Erythroblast (primary cell): Measurements from ENCODE around the gene SSBP4.
A peak's percentile ranks its signal among the peaks of the same experiment; 100 is the strongest.

Experiments used
- DNase-seq, 2 experiments: peaks; one replicate each; lab custom pipeline; 2025; lab: John Stamatoyannopoulos, UW
- GATA1 ChIP-seq: IDR thresholded peaks from 2 replicates; pipeline ENCODE4 v1.6.1; 2011; ENCODE audit warnings: low read depth, mild to moderate bottlenecking, control low read depth, low read length, moderate library complexity
- POLR2A ChIP-seq: IDR thresholded peaks from 2 replicates; pipeline ENCODE4 v1.6.1; 2011; ENCODE audit warnings: mild to moderate bottlenecking, low read length

Gene SSBP4

DNA sequence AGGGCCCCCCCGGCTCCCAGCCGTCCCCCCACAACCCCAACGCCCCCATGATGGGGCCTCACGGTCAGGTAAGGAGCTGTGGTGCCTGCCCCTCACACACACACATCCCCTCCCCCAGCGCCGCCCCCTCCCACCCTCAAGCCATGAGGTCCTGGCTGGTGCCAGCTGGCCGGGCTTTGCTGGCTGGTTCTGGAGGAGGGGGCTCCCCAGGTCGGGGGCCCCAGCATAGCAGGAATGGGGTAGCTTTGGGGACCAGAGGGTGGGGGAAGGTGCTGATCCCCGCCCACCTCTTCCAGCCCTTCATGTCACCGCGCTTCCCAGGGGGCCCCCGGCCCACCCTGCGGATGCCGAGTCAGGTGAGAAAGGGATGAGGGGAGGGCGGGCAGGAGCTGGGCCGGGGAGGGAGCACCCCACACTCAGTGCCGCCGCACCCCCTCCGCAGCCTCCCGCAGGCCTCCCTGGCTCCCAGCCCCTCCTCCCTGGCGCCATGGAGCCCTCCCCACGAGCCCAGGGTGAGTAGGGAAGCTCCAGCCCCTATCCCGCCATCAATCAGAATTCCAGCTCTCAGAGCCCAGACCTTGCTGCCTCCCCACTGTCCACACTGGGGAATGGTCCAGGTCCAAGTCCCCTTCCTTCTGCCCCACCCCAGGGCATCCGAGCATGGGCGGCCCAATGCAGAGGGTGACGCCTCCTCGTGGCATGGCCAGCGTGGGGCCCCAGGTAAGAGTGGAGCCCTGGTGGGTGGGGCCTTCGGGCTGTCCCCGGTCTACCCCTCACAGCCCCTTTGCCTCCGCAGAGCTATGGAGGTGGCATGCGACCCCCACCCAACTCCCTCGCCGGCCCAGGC is 12.4 kb downstream of the SSBP4 start:
- TF ChIP-seq GATA1 (no peak), POLR2A (no peak)
- no peak for DNase-seq

DNA sequence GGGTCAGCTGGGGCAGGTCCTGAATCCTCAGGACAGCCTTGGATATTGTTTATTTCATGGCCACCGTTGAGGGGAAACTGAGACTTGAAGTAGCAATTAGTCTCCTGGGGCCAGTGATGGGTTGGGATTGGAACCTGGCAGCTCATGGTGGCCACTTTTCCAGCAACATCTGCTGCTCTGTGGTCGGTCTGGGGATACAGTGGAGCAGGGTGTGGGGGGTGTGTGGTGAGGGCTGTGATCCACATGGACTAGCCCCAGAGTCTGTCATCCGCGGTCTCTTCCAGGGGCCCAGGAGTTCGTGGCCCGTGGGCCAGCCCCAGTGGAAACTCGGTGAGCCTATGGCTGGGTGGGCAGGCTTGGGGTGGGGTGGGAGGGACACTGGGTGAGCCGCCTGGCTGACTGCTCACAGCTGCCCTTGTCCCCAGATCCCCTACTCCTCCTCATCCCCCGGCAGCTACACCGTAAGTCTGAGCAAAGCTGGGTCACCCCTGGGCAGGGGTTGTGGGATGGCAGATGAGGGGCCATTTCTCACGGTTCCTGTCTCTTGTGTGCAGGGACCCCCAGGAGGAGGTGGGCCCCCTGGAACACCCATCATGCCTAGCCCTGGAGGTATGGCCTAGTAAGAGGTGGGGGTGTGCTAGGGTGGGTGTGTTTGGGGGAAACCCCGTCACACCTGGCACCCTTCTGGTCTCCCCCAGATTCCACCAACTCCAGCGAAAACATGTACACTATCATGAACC is 13.2 kb downstream of the SSBP4 start:
- TF ChIP-seq POLR2A (no peak), GATA1 (no peak)

DNA sequence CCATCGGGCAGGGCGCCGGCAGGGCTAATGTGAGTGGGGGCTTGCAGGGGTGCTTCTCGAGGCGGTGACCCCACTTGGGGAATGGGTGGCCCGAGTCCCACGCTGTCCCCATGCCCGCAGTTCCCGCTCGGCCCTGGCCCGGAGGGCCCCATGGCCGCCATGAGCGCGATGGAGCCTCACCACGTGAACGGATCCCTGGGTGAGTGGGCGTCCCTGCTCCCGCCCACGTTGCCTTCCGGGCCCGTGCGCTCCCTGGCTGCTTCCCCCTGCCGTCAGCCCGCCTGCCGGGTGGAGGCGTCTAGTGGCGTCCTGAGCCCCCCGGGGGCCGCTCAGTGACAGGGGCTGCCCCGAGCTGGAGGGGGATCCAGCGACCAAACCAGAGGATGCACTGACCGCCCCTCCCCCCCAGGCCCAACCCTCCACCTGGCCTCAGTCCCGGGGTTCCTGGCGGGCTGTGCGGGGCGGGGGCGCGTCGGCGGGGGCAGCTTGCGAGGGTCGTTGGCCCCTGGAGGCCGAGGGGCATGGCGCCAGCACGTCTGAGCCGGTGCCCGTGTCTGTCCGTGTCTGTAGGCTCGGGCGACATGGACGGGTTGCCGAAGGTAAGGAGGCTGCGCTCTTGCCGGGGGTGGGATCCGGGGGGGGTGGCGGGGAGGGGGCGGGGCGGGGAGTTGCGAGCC is 14.0 kb downstream of the SSBP4 start:
- no peak for TF ChIP-seq GATA1
- TF ChIP-seq POLR2A, result no peak
- DNase-seq, result no peak

More for the DNA sequence above, 13.2 kb downstream of the SSBP4 start:
- no peak for DNase-seq

DNA sequence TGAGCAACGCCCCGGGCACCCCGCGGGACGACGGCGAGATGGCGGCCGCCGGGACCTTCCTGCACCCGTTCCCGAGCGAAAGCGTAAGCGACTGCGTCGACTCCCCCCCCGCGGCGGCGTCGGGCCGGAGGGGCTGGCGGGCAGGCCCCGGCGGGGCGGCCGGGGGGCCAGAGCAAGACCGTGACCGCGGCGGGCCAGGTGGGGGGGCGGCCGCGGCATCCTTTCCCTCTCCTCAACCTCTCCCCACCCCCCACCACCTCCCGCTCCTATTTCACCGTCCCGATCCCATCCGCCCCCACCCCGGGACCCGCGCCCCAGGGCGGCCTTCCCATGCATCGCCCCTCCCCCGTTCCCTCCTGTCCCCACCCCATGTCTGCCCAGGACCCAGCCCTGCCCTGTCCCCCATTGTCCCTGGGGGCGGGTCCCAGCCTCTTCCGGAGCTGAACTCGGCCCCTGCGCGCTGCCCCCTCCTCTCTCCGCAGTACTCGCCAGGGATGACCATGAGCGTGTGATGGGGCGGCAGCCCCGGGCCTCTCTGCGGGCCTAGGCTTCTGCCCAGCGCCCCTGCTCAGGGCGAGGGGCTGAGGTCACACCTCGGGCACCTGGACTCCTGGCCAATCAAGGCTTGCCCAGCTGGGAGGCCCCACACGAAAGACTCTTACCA is 14.7 kb downstream of the SSBP4 start:
- no peak for DNase-seq
- no peak for TF ChIP-seq POLR2A
- no peak for TF ChIP-seq GATA1

DNA sequence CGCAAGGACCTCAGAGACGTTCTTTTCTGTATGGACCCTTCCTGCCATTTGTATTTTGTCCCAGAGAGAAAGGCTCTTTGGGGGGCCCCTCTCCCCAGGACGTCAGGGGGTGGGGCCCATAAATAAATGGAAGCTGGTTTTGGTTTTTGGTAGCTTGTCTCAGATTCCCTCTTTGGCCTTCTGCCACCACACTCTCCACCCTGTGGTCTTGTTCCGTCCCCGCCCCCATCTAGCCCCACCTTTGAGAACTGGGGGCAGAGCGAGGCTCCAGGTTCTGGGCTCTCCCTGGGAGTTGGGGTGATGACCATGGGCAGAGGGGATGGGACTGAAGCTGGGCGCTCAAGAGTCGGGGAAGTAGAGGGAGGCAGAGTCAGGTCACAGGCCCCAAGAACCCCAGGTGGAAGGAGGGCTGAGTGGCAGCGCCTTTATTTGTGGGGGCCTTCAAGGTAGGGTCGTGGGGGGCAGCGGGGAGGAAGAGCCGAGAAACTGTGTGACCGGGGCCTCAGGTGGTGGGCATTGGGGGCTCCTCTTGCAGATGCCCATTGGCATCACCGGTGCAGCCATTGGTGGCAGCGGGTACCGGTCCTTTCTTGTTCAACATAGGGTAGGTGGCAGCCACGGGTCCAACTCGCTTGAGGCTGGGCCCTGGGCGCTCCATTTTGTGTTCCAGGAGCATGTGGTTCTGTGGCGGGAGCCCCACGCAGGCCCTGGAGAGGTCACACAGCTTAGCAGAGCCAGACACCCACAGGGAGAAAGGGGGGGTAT is 15.4 kb downstream of the SSBP4 start:
- DNase-seq, result no peak
- no peak for TF ChIP-seq GATA1
- no peak for TF ChIP-seq POLR2A

DNA sequence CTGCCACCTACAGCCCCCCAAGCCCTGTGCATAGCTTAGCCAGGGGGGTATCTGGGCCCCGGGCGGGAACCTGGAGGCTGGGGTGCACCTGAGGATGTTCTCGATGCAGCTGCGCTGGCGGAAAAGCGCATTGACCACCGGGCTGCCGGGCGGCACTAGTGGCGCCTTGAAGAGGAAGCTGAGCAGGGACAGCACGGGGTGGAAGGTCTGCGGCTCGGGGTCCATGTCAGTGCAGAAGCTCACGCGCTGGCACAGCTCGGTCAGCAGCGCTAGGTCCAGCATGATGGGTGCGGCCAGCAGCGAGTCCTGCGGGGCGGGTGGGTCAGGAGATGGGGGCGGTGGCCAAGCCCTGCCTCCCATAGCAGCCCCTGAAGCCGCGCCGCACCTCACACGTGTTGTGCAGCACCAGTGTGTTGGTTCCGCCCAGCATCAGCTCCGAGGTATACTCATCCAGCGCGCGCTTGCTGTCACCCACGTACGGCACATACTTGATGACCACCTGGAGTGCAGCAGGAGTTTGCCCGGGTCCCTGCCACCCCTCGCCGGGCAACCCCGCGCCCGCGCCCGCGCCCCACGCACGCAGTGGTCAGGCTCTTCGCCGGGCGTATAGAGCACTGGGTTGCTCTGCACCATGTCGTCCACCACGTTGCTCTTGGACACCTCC is 16.1 kb downstream of the SSBP4 start:
- DNase-seq, result no peak
- TF ChIP-seq POLR2A (no peak), GATA1 (no peak)

DNA sequence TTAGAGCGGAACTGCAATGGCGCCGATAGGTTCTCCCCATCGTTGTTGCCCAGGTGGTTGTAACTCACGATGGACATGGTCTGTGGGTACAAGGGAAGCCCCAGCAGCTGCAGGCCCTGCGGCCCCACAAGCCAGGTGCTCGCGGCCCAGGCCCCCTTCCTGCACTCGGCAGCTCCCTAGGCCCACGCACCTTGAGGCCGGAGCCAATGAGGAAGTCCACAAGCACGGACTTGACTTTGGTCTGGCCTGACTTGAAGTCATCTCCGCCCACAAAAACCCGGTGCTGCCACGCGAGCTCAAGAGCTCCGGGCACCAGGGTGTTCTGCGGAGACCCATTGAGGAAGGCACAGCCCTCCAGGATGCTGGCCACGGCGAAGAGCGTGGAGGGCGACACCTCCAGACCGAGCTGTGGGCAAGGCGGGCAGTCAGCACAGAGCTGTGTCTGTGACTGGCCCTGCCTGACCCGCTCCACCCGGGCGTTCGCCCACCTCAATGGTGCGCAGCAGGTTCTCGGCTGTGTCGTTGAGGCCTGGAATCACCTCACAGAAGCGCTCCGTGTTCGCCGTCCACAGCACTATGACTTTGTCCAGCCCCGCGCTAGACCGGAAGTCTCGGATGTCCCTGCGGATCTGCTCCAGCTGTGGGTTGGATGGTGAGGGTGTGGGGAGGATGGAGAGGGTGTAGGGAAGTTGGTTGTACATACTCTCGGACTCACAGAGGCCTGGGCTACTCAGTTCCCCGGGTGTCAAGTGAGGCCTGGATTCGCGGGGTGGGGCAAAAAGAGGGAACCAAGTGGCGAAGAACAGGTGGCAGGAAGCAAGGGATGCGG is 16.9 kb downstream of the SSBP4 start:
- TF ChIP-seq GATA1 (no peak), POLR2A (no peak)
- no peak for DNase-seq

DNA sequence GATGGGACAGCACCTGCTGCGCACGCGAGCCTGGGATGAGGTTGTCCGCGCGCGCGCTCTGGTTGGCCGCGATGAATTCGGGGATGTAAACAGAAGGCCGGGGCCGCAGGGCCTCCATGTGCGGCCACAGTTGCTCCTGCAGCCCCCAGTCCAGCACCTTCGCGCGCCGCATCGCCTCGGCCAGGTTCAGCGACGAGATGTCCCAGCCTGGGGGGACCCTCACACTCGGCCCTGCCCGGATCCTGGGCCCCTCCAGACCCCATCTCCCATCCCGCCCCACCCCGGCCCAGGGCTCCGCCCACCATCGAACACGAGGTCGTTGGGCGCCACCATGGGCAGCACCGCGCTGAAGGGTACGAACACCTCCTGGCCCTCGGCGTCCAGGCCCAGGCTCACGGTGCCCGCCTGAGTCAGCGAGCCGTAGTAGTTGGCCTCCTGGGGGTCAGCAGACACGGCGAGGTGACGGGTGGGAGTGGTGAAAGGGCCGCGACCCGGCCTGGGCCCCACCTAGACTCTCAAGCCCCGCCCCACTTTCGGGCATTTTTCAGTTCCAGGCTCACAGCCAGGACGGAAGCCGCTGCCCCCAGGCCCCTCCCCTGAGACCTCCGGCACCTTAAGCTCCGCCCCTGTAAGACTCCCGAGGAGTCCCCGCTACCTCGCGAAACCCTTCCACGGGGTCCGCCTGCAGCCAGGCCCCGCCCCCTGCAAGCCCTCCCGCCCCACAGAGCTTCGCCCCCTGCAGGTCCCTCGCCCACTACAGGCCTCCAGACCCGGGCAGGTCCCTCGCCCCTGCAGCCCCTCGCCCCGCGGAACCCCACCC is 17.7 kb downstream of the SSBP4 start:
- TF ChIP-seq POLR2A, result no peak
- no peak for TF ChIP-seq GATA1

DNA sequence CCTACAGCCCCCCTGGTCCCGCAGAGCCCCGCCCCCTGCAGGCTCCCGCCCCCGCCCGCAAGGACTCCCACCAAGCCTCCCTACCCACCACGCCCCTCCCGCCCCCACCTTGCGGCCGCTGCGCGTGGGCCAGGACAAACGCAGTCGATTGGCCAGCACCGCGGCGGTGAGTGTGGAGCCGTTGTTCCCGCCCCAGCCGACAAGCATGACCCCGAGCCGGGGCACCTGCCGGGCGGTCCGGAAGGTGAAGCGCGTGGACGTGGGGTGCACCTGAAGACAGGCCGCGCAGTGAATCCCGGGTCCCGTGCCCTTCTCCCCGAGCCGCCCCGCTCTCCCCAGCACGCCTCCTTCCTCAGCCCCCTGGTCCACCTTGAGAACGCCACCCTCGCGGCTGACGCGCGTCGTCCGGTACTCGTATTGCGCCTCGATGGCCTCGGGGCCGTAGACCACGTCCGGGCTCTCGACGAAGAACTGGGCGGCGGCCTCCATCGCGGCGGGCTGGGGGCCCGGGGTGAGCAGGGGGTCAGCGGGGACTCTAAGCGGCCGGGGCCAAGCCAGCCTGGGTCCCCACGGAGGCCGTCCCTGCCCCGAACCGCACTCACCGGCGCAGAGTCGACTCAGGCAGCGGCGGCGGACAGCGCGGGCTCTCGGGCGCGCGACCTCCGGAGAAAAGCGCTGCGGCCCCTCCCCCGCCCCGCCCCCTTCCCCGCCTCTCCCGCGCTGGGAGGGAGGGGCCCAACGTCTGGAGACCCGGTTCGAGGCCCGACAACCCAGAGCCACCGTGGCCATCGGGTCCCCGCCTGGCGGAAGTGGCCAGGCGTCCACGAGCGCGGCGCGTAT is 18.5 kb downstream of the SSBP4 start, which contains the start of gene ISYNA1:
Gene ISYNA1, minus strand, starts transcription at position 643 of the 840 bp plus-strand sequence. Its CDS starts 154 bp downstream, at position 489.
- peak; percentile 77 to 78 for DNase-seq
- no peak for TF ChIP-seq POLR2A
- TF ChIP-seq GATA1, result no peak

More for the DNA sequence above, 17.7 kb downstream of the SSBP4 start:
- DNase-seq, result peak; percentile 86

DNA sequence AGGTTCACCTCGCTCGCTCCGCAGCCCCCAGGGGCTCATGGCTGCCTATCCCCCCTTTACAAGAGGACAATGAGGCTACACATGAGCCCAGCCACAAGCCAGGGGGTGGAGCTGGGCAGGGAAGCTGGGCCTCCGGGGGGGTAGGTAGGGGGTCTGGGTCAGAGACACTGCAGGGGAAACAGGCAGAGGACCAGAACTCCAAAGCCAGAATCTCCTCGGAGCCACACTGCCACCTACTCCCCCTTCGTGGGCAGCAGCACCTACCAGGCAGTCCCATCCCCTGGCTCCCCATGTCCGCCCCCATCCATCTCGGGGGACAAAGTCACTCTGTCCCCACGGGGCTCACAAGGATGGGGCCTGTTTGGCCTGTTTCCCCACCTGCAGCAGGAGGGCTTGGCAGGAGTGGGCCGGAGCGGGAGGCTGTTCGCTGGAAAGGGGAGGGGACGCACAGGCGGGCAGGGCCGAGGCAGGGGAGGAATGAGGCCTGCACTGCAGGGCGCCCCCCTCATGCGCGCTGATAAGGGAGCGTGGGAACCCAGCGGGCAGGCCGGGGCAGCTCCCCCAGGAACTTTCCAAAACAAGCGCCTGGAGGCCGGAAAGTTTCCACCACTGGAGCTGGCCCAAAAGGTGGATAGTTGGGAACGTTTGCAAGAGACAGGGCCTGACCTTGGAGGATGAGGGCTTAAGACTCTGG is 19.3 kb downstream of the SSBP4 start:
- no peak for TF ChIP-seq POLR2A
- no peak for TF ChIP-seq GATA1
- peak in 1 of 2 experiments; percentile 57 for DNase-seq
